SKM-1 (cell line): Measurements from ENCODE around the gene NKD1.
A peak's percentile ranks its signal among the peaks of the same experiment; 100 is the strongest.

Experiments
- DNase-seq: peaks from one replicate; lab custom pipeline; 2025; ENCODE audit not compliant: unreplicated experiment; lab: John Stamatoyannopoulos, UW

Gene NKD1

DNA sequence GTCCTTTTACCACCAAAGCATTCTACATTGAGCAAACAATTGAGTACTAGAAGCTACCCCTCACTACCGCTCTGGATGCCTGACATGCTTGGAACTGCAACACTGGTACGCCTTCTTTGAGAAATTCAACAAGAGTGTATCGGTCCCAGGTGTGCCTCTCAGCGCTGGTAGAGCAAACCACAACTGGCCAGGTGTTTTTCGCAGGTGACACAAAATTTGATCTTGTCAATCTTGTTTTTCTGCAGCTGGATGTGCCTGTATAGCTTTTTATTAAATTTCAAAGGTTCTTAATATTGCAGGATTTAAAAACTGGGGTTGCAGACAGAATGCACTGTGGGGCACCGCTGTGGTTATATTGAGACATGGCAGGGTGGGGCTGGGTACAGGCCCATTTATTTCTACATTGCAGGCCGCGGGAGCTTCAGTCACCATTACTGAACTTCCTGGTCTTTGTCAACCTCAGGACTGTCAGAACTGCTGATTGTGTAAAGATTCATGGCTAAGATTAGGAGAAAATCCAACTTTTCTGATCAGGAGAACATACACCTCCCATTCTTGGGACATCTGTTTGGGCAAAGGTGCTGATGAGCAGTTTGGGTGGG lies 137.4 kb downstream of the NKD1 start:
- DNase-seq: peak; percentile 49

DNA sequence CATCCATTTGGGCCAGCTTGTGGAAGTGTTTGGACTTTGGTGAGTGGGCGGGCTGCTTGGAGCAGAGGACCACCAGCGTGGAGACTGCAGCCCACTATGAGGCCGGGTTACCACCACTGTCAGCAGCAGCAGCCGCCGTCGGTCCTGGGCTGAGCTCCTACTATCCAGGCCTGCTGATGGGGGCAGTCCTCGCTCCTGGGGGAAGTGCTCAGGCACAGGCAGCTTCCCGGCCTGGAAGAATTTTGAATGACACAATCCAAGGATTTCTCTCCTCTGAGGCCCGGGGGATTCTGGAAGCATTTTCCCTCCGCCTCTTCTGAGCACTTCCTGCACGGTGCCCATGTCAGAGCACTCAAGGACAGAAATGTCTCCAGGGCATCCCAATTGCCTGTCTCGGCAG lies 139.9 kb downstream of the NKD1 start:
- DNase-seq: no peak

GRCh38 chr16:50688867-50689266 lies 140.7 kb downstream of the NKD1 start:
- DNase-seq: no peak

DNA sequence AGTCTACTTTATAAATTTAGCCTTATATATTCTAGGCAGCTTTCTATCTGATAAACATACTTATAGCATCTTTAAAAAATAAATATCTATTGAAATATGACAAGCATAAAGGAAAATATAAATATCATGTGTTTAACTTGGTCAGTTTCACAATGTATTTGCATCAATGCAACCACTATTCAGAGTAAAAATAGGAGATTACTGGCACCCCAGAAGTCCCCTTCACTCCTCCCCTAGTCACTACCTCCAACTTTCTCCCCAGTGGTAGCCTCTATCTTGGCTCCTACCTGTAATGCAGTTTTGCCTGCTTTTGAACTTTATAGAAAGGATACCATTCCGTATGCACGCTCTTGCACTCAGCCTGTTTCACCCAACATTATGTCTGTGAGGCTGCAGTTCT lies 142.0 kb downstream of the NKD1 start:
- DNase-seq: no peak

GRCh38 chr16:50692644-50692998 lies 144.4 kb downstream of the NKD1 start:
- no peak for DNase-seq

DNA sequence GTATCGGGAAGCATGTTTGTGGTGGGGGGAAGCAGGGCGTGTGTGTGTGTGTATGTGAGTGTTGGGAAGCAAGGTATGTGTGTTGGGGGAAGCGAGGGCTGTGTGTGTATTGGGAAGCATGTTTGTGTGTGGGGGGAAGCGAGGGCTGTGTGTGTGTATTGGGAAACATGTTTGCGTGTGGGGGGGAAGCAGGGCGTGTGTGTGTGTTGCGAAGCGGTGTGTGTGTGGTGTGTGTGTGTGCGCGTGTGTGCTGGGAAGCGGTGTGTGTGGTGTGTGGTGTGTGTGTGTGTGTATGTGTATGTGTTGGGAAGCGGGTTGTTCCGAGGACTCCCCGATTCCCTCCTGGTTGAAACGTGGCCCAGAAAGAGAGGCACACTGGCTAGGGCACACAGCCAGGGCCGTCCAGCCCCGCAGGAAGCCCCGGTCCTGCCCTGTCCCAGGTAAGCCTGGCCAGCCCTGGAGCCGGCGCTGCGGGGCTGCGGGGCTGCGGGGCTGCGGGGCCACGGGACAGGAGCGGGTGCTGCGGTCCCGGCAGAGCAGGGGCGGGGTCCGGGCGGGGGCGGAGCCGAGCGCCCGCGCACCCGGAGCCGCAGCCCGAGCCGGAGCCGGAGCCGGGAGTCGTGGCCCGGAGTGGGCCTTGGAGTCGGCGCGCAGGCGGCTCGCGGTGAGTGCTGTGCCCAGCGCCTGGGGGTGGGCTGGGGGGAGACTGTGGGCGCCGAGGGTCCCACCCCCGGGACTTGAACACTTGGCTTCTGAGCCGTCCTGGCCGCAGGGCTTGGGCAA lies 145.0 kb downstream of the NKD1 start, which contains the start of gene NOD2:
TSS of gene NOD2 (plus strand) at position 608 of the 783 bp plus-strand sequence. CDS start 5,890 bp downstream, outside the sequence.
- DNase-seq: no peak

- DNase-seq: no peak
Observed at GRCh38 chr16:50694206-50694605, 146.0 kb downstream of the NKD1 start.

DNA sequence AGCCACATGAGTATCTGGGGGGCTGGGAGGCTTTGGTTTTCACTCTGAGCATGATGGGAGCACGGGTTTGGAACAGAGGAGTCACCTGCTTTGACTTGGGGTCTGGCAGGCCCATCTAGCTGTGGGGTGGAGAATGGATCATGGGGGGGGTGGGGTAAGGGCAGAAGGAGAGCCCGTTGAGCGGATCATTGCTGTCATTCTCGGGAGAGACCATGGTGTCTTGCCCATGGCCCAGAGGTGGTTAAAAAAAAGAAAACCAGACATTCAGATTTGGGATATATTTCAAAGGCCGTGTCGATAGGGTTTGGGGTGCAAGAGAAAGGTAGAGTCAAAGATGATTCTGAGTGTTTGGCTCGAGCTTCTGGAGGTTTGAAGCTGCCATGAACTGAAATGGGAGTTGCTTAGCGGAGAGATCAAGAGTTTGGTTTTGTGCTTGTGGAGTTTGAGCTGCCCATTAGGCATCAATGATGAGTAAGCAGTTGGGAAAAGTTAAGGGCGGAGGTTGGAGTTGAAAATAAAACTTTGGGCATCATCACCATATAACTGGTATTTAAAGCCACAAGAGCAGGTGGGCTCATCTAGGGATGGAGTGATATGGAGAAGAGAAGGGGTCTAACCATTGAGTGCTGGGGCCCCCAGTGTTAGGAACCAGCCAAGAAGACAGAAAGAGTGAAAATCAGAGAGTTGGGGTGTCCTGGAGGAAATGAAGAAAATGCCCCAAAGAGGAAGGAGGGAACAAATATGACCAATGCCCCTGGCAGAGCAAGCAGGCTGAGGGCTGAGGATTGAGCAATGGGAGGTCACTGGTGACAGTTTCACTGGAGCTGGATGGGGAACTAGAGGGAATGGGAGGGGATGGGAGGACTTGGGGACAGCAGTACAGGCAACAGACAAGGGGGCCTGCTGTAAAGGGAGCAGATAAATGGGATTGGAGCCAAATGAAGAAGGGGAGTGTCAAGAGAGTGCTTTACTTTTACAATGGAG lies 147.1 kb downstream of the NKD1 start:
- peak; percentile 71 for DNase-seq

GRCh38 chr16:50696126-50696525 lies 147.9 kb downstream of the NKD1 start:
- no peak for DNase-seq

DNA sequence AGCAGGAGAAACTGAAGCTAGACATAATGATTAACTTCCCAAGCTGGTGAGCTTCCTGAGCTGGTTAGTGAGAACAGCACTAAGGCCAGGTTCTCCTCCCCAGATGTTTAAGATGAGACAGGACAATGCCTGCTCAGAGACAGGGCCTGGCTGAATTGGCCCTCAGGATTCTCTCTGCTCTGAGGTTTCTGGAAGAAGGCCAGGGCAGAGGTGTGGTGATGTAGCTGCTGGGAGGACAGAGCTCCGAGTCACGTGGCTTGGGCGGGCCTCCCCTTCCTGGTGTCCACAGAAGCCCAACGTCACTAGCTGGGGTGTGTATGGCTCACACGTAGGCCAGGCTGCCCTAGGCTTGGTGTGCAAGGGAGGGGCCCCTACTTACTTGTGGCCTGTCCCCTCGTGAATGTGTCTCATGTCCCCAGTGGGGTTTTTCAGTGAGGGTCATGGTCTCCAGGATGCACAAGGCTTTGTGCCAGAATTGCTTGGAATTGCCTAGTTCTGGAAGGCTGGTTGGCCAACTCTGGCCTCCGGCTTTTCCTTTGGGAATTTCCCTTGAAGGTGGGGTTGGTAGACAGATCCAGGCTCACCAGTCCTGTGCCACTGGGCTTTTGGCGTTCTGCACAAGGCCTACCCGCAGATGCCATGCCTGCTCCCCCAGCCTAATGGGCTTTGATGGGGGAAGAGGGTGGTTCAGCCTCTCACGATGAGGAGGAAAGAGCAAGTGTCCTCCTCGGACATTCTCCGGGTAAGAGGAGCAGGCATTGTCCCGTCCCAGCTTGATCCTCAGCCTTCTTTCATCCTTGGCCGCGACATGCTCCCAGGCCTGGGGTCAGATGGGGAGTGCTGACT lies 148.6 kb downstream of the NKD1 start:
- no peak for DNase-seq

GRCh38 chr16:50697421-50697715 lies 149.2 kb downstream of the NKD1 start:
- DNase-seq: no peak

GRCh38 chr16:50697881-50698767 lies 149.9 kb downstream of the NKD1 start:
- DNase-seq: no peak
